Measurements from ENCODE around the gene TNFRSF12A. TPM values are rescaled to one million over a fixed set of nuclear protein-coding genes. Genes with fewer than 3 reads are reported as not detected.

The TNFRSF12A gene
- total and polyA plus RNA-seq, 2 of the 4 experiments (the other 2 are of a cell fraction) = 103 to 304 TPM

DNA sequence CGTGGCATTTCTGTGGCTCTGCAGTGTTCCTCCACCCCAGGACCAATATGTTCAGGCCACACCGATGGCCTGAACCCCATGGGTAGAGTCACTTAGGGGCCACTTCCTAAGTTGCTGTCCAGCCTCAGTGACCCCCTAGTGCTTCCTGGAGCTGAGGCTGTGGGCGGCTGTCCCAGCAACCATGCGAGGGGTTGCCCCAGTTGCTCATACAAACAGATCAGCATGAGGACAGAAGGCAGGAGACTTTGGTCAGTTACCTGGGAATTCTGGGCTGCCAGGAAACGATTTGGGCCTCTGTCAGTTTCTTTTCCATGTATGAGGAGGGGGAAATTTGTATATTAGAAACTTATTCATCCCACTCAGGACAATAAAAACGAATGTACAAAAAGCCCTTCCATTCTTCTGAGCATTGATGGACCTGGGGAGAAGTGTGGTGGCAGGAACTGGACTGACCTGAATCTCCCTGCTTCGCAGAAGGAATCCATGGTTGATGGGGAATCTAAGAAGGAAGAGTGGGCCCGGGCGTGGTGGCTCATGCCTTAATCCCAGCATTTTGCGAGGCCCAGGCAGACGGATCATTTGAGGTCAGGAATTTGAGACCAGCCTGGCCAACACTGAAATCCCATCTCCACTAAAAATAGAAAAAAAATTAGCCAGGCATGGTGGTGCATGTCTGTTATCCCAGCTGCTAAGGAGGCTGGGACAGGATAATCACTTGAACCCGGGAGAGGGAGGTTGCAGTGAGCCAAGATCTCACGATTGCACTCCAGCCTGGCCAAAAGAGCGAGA, 40.4 kb downstream of the TNFRSF12A start:
- Histone ChIP-seq H3K4me2 (ENCODE audit: low read depth, low read length) (no peak overlapping the region), H4K91ac (ENCODE audit: insufficient read depth, low read depth, low read length) (0 out of 2 replicates have a peak overlapping the region, but pooled peaks have one; percentile 1), H2AFZ (replicated peaks; ENCODE audit: low read length, poor library complexity) (no peak overlapping the region), H3K56ac (ENCODE audit: extremely low read depth, insufficient read depth, low read length) (no peak overlapping the region), H2BK5ac (ENCODE audit: low read depth, low read length, poor library complexity, severe bottlenecking) (no peak overlapping the region), H3K27ac (ENCODE audit: insufficient read depth, low read length) (no peak overlapping the region), H4K20me1 (ENCODE audit: insufficient read depth, low read length) (no peaks in the 10 kb centered on the region; the same call in 1 of the 2 replicates), H3K79me1 (ENCODE audit: low read depth in 1 of 2, low read length in 2 of 2) (peaks cover 0 to 24% of the 10 kb centered on the region in 2 experiments; a peak in 2 of 4 replicates), H3K14ac (replicated peaks; ENCODE audit: low read depth, low read length) (no peak overlapping the region), H2BK120ac (ENCODE audit: low read depth, low read length) (no peak overlapping the region), H4K5ac (ENCODE audit: low read depth, low read length) (no peak overlapping the region), H4K8ac (ENCODE audit: low read depth in 2 of 2, low read length in 2 of 2) (peak overlapping the region; percentile 87 to 100; a peak in 2 of 4 replicates), H3K9me1 (ENCODE audit: insufficient read depth, low read length) (peaks cover 15% of the 10 kb centered on the region), H3K4me3 (ENCODE audit: insufficient read depth, low read depth, low read length) (no peak overlapping the region), H3K9ac (ENCODE audit: low read depth, low read length) (no peak overlapping the region), H3K4me1 (ENCODE audit: control insufficient read depth, insufficient read depth, low read length) (peaks cover 14% of the 10 kb centered on the region), H2AK9ac (replicated peaks; ENCODE audit: low read depth, low read length, poor library complexity) (no peak overlapping the region), H3K36me3 (ENCODE audit: control insufficient read depth, insufficient read depth, low read length) (no peaks in the 10 kb centered on the region), H3K27me3 (ENCODE audit: control insufficient read depth, insufficient read depth, low read length) (no peaks in the 10 kb centered on the region; the same call in 1 of the 2 replicates), H3K4ac (ENCODE audit: low read depth, low read length) (peak overlapping the region; percentile 93), H3K9me3 (ENCODE audit: control insufficient read depth, insufficient read depth, low read length) (no peaks in the 10 kb centered on the region), H3K23ac (ENCODE audit: low read depth, low read length) (no peak overlapping the region), H3K18ac (ENCODE audit: low read depth, low read length) (no peak overlapping the region), H2BK15ac (ENCODE audit: low read depth, low read length) (no peak overlapping the region), H2BK20ac (ENCODE audit: low read depth, low read length) (no peak overlapping the region), H2AK5ac (ENCODE audit: low read depth, low read length) (no peak overlapping the region)
- 100% methylated on average over 2 of the region's 14 CpGs; no CpG with 5 or more reads in 1 of the 2 experiments for WGBS, 2 experiments (ENCODE audit: extremely low coverage in 2 of 2, insufficient read length in 1 of 2)
- CTCF ChIA-PET = no interaction called here
- dilution Hi-C loops (cut with HindIII; ENCODE audit: low sequenced_read_pairs, unreplicated experiment) = no loop called here
- ATAC-seq (ENCODE audit: low read depth) = no peak
- no peak for DNase-seq
- no TSS peak for BruUV-seq (replicated peaks)
- in situ Hi-C loops (cut with MboI; ENCODE audit: low sequenced_read_pairs) = loop anchor here (5.0 kb wide), 1 partner anchor 42 kb away; no protein-coding TSS in a partner anchor
- POLR2A ChIA-PET (ENCODE audit: unreplicated experiment) = no interaction called here
- intact Hi-C loops (cut with micrococcal nuclease) = no loop called here
- TF ChIP-seq CEBPB (IDR thresholded peaks at IDR 0.05; ENCODE audit: low read depth, low read length) = no peak
- no peak for TF ChIP-seq SMC3 (IDR thresholded peaks at IDR 0.05; ENCODE audit: low read depth, low read length)
- TF ChIP-seq, protein P1, sequence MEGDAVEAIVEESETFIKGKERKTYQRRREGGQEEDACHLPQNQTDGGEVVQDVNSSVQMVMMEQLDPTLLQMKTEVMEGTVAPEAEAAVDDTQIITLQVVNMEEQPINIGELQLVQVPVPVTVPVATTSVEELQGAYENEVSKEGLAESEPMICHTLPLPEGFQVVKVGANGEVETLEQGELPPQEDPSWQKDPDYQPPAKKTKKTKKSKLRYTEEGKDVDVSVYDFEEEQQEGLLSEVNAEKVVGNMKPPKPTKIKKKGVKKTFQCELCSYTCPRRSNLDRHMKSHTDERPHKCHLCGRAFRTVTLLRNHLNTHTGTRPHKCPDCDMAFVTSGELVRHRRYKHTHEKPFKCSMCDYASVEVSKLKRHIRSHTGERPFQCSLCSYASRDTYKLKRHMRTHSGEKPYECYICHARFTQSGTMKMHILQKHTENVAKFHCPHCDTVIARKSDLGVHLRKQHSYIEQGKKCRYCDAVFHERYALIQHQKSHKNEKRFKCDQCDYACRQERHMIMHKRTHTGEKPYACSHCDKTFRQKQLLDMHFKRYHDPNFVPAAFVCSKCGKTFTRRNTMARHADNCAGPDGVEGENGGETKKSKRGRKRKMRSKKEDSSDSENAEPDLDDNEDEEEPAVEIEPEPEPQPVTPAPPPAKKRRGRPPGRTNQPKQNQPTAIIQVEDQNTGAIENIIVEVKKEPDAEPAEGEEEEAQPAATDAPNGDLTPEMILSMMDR (conservative IDR thresholded peaks at IDR 0.05; ENCODE audit: low read depth, low read length) = no peak
- TF ChIP-seq, protein P2, sequence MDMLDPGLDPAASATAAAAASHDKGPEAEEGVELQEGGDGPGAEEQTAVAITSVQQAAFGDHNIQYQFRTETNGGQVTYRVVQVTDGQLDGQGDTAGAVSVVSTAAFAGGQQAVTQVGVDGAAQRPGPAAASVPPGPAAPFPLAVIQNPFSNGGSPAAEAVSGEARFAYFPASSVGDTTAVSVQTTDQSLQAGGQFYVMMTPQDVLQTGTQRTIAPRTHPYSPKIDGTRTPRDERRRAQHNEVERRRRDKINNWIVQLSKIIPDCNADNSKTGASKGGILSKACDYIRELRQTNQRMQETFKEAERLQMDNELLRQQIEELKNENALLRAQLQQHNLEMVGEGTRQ (IDR thresholded peaks at IDR 0.05; ENCODE audit: low read depth, low read length) = no peak
- TF ChIP-seq RAD21 (IDR thresholded peaks at IDR 0.05; ENCODE audit: low read length) = no peak
- TF ChIP-seq, protein P3, sequence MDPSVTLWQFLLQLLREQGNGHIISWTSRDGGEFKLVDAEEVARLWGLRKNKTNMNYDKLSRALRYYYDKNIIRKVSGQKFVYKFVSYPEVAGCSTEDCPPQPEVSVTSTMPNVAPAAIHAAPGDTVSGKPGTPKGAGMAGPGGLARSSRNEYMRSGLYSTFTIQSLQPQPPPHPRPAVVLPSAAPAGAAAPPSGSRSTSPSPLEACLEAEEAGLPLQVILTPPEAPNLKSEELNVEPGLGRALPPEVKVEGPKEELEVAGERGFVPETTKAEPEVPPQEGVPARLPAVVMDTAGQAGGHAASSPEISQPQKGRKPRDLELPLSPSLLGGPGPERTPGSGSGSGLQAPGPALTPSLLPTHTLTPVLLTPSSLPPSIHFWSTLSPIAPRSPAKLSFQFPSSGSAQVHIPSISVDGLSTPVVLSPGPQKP (IDR thresholded peaks at IDR 0.05; ENCODE audit: borderline replicate concordance, low read depth, low read length) = no peak
- no peak for TF ChIP-seq CHD1 (IDR thresholded peaks at IDR 0.05; ENCODE audit: low read depth, low read length)
- TF ChIP-seq NFE2L2 (IDR thresholded peaks at IDR 0.05; ENCODE audit: low read depth, low read length) = no peak
- TF ChIP-seq FOS (IDR thresholded peaks at IDR 0.05; ENCODE audit: low read depth, low read length) = no peak
- TF ChIP-seq MAZ (IDR thresholded peaks at IDR 0.05; ENCODE audit: borderline replicate concordance, low read depth, low read length) = no peak
- no peak for TF ChIP-seq POLR2A (IDR thresholded peaks at IDR 0.05; ENCODE audit: low read depth, low read length)
- TF ChIP-seq BHLHE40 (IDR thresholded peaks at IDR 0.05; ENCODE audit: low read depth, low read length) = no peak
- no peak for TF ChIP-seq RCOR1 (IDR thresholded peaks at IDR 0.05; ENCODE audit: insufficient replicate concordance, low read length)
- TF ChIP-seq MXI1 (IDR thresholded peaks at IDR 0.05; ENCODE audit: borderline replicate concordance, low read depth, low read length) = no peak
- TF ChIP-seq MAFK (IDR thresholded peaks at IDR 0.05; ENCODE audit: low read depth, low read length) = no peak

All from IMR-90 (cell line).